ENCODE results near the gene TMPRSS6. TPM values are rescaled to one million over a fixed set of nuclear protein-coding genes. Genes with fewer than 3 reads are reported as not detected.

Gene TMPRSS6
- total RNA-seq, 1 experiment from 2014 or later, result not detected

GRCh38 chr22:37045958-37046357, 63.6 kb downstream of the TMPRSS6 start:
- Mint-ChIP-seq H3K4me3 (ENCODE audit: unreplicated experiment) (no peak overlapping the region), H3K27me3 (ENCODE audit: insufficient read depth, unreplicated experiment) (no peaks in the 10 kb centered on the region), H3K9me3 (ENCODE audit: unreplicated experiment) (no peaks in the 10 kb centered on the region), H3K27ac (ENCODE audit: low read depth, unreplicated experiment) (no peak overlapping the region), H3K36me3 (ENCODE audit: insufficient read depth, unreplicated experiment) (no peaks in the 10 kb centered on the region), H3K4me1 (ENCODE audit: insufficient read depth, unreplicated experiment) (peaks cover 2% of the 10 kb centered on the region)
- TF ChIP-seq, protein P1, sequence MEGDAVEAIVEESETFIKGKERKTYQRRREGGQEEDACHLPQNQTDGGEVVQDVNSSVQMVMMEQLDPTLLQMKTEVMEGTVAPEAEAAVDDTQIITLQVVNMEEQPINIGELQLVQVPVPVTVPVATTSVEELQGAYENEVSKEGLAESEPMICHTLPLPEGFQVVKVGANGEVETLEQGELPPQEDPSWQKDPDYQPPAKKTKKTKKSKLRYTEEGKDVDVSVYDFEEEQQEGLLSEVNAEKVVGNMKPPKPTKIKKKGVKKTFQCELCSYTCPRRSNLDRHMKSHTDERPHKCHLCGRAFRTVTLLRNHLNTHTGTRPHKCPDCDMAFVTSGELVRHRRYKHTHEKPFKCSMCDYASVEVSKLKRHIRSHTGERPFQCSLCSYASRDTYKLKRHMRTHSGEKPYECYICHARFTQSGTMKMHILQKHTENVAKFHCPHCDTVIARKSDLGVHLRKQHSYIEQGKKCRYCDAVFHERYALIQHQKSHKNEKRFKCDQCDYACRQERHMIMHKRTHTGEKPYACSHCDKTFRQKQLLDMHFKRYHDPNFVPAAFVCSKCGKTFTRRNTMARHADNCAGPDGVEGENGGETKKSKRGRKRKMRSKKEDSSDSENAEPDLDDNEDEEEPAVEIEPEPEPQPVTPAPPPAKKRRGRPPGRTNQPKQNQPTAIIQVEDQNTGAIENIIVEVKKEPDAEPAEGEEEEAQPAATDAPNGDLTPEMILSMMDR (IDR thresholded peaks at IDR 0.05; ENCODE audit: unreplicated experiment), result peak; percentile 44
- intact Hi-C loops (cut with micrococcal nuclease), result loop anchor here (2.0 kb wide), 3 partner anchors 67 to 189 kb away; no protein-coding TSS in a partner anchor
- ChIA-PET POLR2A (no interaction called here), CTCF (interaction anchor here (0.6 to 2.0 kb wide), 7 partner anchors 18 to 498 kb away, joined by 3 to 5 read pairs (median 4); no protein-coding TSS in a partner anchor)
- BruUV-seq (replicated peaks), result no TSS peak
- peak; percentile 31 for DNase-seq (ENCODE audit: unreplicated experiment)

GRCh38 chr22:37044634-37045625, 64.6 kb downstream of the TMPRSS6 start:
- no peak overlapping the region for H3K27ac Mint-ChIP-seq (ENCODE audit: low read depth, unreplicated experiment)
- CTCF ChIA-PET, result interaction anchor here (0.7 to 3.3 kb wide), 25 partner anchors 8 to 497 kb away, joined by 3 to 24 read pairs (median 5); no protein-coding TSS in a partner anchor
- no peaks in the 10 kb centered on the region for H3K27me3 Mint-ChIP-seq (ENCODE audit: insufficient read depth, unreplicated experiment)
- no peak overlapping the region for H3K4me3 Mint-ChIP-seq (ENCODE audit: unreplicated experiment)
- POLR2A ChIA-PET, result interaction anchor here (2.5 to 3.2 kb wide), 2 partner anchors 13 to 26 kb away, joined by 8 to 18 read pairs; partner anchors contain the start of genes MPST and TST
- TF ChIP-seq, protein P1 (IDR thresholded peaks at IDR 0.05; ENCODE audit: unreplicated experiment), result no peak
- no TSS peak for BruUV-seq (replicated peaks)
- no peak for DNase-seq (ENCODE audit: unreplicated experiment)
- intact Hi-C loops (cut with micrococcal nuclease), result loop anchor here (1.0 to 5.0 kb wide), 6 partner anchors 59 to 503 kb away; no protein-coding TSS in a partner anchor
- peaks cover 7% of the 10 kb centered on the region for H3K4me1 Mint-ChIP-seq (ENCODE audit: insufficient read depth, unreplicated experiment)
- H3K9me3 Mint-ChIP-seq (ENCODE audit: unreplicated experiment), result no peaks in the 10 kb centered on the region
- no peaks in the 10 kb centered on the region for H3K36me3 Mint-ChIP-seq (ENCODE audit: insufficient read depth, unreplicated experiment)

DNA sequence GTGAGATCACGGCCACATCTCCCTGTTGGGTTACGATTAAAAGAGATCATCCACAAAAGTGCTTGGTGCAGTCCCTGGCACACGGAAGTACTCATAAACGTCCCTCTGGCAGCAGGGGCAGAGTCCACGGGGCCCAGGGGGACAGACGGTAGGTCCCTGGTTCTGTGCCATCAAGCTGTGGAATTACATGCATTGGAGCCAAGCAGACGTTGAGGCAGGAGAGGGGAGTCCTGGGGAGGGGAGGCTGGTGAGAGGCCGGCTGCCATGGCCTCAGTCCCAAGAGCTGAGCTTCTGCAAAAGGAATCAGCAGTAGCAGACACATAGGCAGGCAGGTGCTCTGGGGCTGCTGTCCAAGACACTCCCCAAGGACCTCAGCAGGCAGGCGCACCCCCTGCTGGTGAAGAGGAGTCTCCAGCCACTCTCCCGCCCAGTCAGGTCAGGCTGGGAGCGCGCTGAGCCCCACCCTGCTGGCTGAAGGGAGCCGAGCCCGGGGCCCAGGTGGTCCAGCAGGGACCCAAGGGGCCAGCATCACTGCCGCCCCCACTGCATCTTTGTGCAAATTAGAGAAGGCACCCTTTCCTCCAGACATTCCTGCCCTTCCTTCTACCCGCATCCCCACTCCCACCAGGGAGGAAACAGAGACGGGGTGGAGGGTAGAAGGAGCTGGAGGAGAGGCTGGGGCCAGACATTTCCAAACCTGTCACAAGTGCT, 65.5 kb downstream of the TMPRSS6 start:
- Mint-ChIP-seq H3K27me3 (ENCODE audit: insufficient read depth, unreplicated experiment) (no peaks in the 10 kb centered on the region), H3K4me1 (ENCODE audit: insufficient read depth, unreplicated experiment) (peaks cover 7% of the 10 kb centered on the region), H3K4me3 (ENCODE audit: unreplicated experiment) (no peak overlapping the region), H3K9me3 (ENCODE audit: unreplicated experiment) (no peaks in the 10 kb centered on the region), H3K36me3 (ENCODE audit: insufficient read depth, unreplicated experiment) (no peaks in the 10 kb centered on the region), H3K27ac (ENCODE audit: low read depth, unreplicated experiment) (no peak overlapping the region)
- peak; percentile 79 for DNase-seq (ENCODE audit: unreplicated experiment)
- TF ChIP-seq, protein P1 (IDR thresholded peaks at IDR 0.05; ENCODE audit: unreplicated experiment), result peak; percentile 75
- BruUV-seq (replicated peaks), result no TSS peak
- intact Hi-C loops (cut with micrococcal nuclease), result loop anchor here (1.0 to 5.0 kb wide), 6 partner anchors 58 to 502 kb away; no protein-coding TSS in a partner anchor
- CTCF ChIA-PET, result interaction anchor here (0.5 to 3.3 kb wide), 39 partner anchors 9 to 497 kb away, joined by 3 to 24 read pairs (median 4); partner anchors contain the start of gene IFT27
- POLR2A ChIA-PET, result interaction anchor here (0.6 to 3.2 kb wide), 3 partner anchors 12 to 151 kb away, joined by 3 to 18 read pairs (median 8); partner anchors contain the start of genes MPST and TST

Data from MCF 10A (cell line).